ENCODE data around the gene KPNA2. TPM values are rescaled to one million over a fixed set of nuclear protein-coding genes. Genes with fewer than 3 reads are reported as not detected.

Gene KPNA2
- total and polyA plus RNA-seq, 2 of the 13 experiments (the other 11 are each of a cell fraction or from before 2014, with no cell fraction given): 111 to 305 TPM

GRCh38 chr17:68020409-68020756 is 15.2 kb upstream of the KPNA2 start (continued):
- TF ChIP-seq, protein P1, sequence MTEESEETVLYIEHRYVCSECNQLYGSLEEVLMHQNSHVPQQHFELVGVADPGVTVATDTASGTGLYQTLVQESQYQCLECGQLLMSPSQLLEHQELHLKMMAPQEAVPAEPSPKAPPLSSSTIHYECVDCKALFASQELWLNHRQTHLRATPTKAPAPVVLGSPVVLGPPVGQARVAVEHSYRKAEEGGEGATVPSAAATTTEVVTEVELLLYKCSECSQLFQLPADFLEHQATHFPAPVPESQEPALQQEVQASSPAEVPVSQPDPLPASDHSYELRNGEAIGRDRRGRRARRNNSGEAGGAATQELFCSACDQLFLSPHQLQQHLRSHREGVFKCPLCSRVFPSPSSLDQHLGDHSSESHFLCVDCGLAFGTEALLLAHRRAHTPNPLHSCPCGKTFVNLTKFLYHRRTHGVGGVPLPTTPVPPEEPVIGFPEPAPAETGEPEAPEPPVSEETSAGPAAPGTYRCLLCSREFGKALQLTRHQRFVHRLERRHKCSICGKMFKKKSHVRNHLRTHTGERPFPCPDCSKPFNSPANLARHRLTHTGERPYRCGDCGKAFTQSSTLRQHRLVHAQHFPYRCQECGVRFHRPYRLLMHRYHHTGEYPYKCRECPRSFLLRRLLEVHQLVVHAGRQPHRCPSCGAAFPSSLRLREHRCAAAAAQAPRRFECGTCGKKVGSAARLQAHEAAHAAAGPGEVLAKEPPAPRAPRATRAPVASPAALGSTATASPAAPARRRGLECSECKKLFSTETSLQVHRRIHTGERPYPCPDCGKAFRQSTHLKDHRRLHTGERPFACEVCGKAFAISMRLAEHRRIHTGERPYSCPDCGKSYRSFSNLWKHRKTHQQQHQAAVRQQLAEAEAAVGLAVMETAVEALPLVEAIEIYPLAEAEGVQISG (CRISPR knock-in tag; IDR thresholded peaks at IDR 0.05): no peak
- TF ChIP-seq PCBP2 (optimal IDR thresholded peaks at IDR 0.05; ENCODE audit: low read depth, low read length, poor library complexity, severe bottlenecking): no peak
- TF ChIP-seq ARID3A (IDR thresholded peaks at IDR 0.05; ENCODE audit: low read depth, low read length): no peak
- TF ChIP-seq LRRFIP1 (CRISPR knock-in tag; conservative IDR thresholded peaks at IDR 0.05): no peak
- TF ChIP-seq, protein P2, sequence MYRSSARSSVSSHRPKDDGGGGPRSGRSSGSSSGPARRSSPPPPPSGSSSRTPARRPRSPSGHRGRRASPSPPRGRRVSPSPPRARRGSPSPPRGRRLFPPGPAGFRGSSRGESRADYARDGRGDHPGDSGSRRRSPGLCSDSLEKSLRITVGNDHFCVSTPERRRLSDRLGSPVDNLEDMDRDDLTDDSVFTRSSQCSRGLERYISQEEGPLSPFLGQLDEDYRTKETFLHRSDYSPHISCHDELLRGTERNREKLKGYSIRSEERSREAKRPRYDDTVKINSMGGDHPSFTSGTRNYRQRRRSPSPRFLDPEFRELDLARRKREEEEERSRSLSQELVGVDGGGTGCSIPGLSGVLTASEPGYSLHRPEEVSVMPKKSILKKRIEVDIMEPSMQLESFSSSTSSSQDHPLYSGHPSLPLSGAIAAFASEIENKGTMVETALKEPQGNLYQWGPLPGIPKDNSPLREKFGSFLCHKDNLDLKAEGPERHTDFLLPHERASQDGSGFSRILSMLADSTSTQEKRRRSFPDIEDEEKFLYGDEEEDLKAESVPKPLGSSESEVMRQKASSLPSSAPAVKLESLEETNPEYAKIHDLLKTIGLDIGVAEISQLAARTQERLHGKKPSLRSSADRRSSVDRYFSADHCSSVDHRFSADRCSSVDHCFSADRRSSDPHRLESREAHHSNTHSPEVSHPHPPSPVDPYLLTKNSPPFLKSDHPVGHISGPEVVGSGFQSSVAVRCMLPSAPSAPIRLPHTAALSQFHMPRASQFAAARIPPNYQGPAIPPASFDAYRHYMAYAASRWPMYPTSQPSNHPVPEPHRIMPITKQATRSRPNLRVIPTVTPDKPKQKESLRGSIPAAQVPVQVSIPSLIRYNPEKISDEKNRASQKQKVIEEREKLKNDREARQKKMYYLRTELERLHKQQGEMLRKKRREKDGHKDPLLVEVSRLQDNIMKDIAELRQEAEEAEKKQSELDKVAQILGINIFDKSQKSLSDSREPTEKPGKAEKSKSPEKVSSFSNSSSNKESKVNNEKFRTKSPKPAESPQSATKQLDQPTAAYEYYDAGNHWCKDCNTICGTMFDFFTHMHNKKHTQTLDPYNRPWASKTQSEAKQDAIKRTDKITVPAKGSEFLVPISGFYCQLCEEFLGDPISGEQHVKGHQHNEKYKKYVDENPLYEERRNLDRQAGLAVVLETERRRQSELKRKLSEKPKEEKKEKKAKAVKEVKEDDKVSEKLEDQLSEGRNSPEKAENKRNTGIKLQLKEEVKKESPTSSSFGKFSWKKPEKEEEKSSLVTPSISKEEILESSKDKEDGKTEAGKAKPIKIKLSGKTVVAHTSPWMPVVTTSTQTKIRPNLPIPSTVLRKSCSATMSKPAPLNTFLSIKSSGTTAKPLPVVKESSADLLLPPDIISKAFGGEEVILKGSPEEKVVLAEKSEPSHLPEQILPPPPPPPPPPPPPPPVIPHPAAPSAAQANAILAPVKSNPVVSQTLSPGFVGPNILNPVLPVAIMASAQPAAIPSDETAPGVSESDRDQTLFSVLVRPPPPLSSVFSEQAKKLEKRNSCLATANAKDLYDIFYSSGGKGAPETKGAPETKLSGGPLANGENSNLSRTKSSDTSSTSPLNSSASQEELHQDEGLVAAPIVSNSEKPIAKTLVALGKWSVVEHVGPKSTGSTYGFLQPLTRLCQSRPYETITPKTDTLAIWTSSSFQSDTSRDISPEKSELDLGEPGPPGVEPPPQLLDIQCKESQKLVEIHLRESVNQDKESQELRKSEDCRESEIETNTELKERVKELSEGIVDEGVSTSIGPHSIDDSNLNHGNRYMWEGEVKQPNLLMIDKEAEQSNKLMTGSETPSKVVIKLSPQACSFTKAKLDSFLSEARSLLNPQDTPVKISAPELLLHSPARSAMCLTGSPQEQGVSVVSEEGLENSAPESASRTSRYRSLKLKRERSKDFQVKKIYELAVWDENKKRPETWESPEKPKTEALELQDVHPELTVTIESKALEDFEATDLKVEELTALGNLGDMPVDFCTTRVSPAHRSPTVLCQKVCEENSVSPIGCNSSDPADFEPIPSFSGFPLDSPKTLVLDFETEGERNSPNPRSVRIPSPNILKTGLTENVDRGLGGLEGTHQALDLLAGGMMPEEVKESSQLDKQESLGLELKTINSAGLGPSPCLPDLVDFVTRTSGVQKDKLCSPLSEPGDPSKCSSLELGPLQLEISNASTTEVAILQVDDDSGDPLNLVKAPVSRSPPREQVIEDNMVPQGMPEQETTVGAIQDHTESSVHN (CRISPR knock-in tag; IDR thresholded peaks at IDR 0.05): no peak
- TF ChIP-seq, protein P3, sequence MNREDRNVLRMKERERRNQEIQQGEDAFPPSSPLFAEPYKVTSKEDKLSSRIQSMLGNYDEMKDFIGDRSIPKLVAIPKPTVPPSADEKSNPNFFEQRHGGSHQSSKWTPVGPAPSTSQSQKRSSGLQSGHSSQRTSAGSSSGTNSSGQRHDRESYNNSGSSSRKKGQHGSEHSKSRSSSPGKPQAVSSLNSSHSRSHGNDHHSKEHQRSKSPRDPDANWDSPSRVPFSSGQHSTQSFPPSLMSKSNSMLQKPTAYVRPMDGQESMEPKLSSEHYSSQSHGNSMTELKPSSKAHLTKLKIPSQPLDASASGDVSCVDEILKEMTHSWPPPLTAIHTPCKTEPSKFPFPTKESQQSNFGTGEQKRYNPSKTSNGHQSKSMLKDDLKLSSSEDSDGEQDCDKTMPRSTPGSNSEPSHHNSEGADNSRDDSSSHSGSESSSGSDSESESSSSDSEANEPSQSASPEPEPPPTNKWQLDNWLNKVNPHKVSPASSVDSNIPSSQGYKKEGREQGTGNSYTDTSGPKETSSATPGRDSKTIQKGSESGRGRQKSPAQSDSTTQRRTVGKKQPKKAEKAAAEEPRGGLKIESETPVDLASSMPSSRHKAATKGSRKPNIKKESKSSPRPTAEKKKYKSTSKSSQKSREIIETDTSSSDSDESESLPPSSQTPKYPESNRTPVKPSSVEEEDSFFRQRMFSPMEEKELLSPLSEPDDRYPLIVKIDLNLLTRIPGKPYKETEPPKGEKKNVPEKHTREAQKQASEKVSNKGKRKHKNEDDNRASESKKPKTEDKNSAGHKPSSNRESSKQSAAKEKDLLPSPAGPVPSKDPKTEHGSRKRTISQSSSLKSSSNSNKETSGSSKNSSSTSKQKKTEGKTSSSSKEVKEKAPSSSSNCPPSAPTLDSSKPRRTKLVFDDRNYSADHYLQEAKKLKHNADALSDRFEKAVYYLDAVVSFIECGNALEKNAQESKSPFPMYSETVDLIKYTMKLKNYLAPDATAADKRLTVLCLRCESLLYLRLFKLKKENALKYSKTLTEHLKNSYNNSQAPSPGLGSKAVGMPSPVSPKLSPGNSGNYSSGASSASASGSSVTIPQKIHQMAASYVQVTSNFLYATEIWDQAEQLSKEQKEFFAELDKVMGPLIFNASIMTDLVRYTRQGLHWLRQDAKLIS (CRISPR knock-in tag; IDR thresholded peaks at IDR 0.05): no peak
- TF ChIP-seq CSRNP1 (CRISPR knock-in tag; IDR thresholded peaks at IDR 0.05): no peak

Data from HepG2 (cell line).